NCI-H2107 treated with DMSO at 0.1 percent for 48 hours (cell line): ENCODE data around the gene TXNRD1.
"Not testable (repeated sequence)": the region's sequence is repeated elsewhere in the genome, so short reads cannot be mapped to it uniquely, and the experiment has no call there.

Experiments used
- DNase-seq: peaks from one replicate; lab custom pipeline; 2025; ENCODE audit not compliant: unreplicated experiment; lab: John Stamatoyannopoulos, UW

Gene TXNRD1

DNA sequence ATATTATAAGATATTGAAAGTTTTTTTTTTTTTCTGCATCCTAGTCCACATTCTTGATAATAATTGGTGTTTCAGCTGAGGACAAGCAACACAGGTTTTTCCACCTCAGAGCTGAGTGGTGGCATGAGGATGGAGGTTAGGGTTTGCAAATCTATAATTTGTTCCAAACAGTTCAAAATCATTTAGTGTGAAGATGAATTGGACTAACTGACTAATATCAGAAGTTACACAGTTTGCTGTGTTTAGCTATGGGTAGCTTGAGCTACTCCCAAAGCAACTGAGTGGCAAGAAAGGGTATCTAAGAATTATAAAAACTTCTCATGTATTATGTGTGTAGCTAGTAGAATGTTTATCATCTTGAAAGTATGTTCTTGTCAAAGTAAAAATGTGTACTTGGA, 105.0 kb downstream of the TXNRD1 start:
- DNase-seq, result no peak

DNA sequence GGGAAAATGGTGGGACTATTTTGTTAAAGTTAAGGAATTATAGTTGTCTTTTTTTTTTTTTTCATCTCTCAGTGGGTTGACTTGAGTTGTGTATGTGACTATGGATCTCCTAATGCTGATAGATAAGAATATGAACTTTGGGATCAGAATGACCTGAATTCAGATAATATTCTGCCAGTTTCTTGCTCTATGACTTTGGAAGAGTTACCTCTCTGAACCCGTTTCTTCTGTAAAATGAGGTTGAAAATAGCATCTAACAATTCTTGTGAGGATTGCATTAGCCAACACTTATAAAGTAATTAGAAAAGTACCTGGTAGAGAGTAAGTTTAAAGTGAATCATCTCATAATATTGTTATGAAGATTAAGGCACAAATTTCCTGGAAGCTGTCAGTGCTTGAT, 106.4 kb downstream of the TXNRD1 start:
- DNase-seq, result no peak

DNA sequence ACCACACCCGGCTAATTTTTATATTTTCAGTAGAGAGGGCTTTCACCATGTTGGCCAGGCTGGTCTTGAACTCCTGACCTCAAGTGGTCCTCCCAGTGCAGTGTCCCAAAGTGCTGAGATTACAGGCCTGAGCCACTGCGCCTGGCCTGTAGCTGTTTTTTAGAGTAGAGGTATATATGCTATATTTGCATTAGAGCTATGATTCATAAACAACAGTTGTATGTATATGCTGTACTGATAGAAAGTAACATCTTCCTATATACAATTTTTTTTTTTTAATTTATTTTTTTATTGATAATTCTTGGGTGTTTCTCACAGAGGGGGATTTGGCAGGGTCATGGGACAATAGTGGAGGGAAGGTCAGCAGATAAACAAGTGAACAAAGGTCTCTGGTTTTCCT, 107.0 kb downstream of the TXNRD1 start:
- DNase-seq, result not testable (repeated sequence)

DNA sequence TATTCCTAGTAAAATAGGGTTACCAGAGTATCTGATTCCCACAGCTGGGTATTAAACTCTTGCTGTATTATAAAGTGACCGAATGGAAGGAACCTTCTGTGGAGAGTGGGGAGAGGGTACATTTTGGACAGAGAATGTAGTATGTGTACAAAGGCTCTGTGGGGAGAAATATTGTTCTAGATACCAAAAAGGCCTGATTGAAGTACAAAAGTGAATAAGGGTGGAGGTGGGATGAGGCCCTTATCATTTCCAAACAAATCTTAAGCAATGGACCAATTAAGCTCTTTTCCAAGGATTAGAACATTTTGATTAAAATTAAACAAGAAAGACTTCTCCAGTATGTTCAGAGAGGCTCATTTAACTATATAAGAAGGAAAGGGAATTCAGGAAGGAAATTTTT, 108.3 kb downstream of the TXNRD1 start:
- DNase-seq, result no peak

DNA sequence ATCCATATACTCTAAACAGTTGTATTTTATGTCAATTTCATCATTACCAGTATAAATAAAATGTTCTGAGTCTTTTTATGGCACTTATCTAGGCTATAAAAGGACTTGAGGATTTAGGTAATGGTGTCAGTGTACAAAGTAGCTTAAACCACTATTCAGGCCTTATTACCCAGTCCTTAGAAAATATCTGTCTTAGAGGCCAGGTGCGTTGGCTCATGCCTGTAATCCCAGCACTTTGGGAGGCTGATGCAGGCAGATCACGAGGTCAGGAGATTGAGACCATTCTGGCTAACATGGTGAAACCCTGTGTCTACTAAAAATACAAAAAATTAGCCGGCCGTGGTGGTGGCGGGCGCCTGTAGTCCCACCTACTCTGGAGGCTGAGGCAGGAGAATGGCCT, 112.7 kb downstream of the TXNRD1 start:
- not testable (repeated sequence) for DNase-seq

DNA sequence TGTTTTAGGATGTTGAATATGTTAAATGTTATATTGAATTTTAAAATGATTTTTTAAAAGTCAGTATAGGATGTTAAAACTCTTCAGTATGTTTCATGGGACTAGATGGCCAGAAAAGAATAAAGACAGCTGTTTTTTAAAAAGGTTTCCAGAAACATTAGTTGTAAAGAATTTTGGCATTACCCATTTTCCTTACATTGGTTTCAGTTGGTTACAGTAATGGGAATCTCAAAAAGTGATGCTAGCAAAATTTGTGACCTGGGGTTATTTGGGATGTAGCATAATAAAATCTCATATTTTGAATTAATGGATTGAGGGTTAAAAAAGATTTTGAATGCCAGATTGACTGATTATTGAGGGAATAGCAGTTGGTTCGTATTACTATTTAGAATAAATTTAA, 113.2 kb downstream of the TXNRD1 start:
- no peak for DNase-seq

DNA sequence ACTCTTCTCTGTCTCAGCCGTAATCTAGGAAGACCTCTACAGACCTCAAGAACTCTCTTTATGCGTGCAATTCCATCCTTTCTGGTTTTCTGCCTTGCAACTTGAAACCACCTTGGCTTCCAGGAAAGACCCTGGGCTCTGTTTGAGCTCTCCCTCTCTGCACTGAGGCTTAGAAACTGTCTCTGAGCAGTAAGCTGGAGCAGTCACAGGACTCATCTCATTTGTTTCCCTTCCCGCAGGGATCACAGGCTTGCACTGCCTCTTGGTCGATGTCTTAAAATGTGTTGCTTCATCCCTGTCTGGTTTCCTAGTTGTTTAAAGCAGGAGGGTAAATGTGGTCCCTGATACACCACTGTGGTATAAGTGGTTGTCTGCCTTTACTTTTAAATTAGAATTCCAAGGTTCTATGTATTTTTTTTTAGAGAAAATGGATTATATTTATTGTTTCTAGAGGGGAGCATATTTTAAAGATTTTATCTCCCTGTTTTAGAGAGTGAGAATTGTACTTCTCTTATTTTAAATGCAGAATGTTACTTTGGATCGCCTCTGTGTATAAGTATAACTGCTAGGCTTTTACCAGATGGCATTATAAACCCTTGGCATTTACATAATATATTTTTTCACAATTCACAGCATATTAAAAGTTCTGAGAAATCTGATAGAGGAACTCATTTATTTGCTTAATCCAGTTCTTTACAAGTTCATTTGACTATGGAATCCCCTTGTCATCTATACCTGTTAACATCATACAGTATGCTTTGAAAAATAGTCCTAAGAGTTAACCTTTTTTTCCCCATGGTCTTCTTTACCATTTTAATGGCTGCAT, 114.3 kb downstream of the TXNRD1 start:
- no peak for DNase-seq

DNA sequence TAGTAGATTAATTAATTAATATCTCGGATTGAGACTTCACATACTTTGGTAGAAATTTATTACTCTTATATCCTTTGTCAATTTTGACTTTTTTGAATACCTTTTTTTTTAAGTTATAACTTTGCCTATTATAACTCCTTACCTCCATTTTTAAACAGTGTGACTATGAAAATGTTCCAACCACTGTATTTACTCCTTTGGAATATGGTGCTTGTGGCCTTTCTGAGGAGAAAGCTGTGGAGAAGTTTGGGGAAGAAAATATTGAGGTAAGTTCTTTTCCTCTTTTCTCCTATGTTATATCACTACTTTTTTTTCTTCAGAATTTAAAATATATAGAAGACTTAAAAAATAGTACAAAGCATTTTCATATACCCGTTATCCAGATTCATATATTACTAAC, 115.8 kb downstream of the TXNRD1 start:
- DNase-seq, result no peak

DNA sequence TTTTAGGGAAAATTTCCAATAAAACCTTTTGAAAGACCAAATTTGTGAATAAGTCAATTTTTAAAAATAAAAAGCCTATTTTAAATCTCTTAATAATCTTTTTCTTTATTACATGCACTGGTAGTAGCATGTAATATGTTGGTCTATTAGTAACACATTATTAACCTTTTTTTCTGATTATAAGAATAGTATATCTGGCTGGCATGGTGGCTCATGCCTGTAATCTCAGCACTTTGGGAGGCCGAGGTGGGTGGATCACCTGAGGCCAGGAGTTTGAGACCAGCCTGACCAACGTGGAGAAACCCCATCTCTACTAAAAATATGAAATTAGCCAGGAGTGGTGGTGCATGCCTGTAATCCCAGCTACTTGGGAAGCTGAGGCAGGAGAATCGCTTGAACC, 116.7 kb downstream of the TXNRD1 start:
- DNase-seq, result not testable (repeated sequence)

DNA sequence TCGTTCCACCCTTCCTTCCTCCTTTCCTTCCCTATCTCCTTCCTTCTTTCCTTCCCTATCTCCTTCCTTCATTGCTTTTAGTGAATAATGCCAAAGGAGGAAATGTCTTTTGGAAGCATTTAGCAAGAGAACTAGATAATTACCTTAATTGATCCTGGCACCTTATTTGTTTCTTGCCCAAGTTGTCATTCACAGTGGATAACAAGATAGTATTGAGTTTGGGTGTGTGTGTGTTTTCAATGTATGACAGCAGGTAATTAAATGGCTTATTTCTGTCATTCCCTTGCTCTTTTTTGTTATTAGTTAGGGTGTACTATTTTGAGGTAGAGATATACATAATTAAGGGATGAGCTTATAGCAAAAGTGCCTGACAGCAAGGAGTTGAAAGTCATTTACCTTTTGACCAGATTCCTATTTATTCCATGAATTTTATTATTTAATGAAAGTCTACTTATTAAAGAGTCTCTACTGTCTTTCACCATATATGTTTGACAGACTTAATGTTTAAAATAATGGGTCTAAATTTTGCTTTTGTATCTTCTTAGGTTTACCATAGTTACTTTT, 118.2 kb downstream of the TXNRD1 start:
- no peak for DNase-seq

DNA sequence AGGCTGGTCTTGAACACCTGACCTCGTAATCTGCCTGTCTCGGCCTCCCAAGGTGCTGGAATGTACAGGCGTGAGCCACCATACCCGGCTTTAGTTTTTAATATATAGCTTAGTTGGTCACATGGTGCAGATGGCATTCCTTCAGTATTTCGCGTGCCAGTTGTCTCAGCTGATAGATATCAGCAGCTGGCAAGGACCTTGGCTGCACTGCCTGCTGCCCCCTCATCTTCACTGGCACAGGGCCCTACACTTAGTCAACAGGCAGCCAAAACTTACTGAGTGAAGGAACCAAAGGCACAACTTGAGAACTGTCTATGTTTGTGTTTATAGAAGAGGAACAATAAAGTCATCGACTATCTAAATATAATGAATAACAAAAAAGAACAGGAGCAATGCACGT, 119.0 kb downstream of the TXNRD1 start:
- no peak for DNase-seq

DNA sequence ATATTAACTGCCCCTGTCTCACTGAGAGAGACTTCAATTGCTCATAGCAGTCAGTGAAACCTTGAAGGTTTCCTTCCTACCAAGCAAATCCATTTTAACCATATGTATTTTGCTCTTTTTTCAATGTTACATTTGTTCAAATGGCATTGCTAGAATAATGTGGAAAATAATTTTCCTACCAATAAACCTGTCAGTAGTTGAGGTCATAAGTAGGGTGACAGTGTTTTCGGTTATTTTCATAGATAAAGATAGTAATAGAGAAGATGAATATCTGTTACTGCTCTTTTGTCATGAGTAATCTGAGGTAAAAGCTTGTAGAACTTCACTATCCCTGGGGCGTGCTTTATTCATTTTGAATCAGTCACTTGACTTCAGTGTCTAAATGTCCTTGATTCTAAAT, 120.5 kb downstream of the TXNRD1 start:
- no peak for DNase-seq

DNA sequence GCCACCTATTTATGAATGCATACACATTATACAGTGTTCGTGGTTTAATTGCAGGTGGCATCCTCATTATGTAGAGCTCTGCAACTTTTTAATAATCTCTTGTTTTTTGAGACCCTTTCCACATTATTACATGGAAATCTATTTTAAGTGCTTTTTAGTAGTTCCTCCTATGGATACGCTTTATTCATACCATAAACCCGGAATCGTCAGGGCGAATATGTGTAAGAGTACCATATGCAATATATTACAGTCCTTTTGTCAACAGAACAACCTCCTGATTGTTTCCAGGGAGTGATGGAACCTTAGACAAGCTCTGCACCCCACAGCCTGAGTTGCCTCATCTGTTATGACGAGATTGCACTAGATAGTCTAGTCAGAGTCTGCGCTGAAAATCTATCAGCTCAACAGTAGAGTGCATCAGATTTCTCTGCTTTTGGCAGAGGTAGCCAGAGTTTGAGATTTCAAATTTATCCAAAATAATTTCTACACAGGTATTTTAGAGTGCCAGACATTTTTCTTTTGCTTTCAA, 121.5 kb downstream of the TXNRD1 start:
- DNase-seq, result no peak

DNA sequence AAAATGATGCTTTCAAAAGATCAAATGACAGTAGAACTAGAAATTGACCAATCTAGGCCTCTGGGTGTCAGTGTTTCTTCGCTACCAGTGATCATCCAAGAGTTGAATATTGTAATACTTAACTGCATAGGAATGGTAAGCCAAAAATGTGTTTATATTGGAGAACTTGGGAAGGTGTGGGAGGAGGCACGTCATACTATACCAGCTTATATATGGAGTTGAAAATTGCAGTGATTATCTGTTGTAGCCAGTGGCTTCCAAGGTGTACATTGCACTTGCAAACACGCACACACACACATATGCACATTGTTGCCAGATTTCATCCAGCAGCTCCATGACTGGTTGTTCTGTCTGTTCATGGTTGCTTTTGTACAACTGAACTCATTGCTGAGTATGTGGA, 124.1 kb downstream of the TXNRD1 start:
- DNase-seq, result no peak

DNA sequence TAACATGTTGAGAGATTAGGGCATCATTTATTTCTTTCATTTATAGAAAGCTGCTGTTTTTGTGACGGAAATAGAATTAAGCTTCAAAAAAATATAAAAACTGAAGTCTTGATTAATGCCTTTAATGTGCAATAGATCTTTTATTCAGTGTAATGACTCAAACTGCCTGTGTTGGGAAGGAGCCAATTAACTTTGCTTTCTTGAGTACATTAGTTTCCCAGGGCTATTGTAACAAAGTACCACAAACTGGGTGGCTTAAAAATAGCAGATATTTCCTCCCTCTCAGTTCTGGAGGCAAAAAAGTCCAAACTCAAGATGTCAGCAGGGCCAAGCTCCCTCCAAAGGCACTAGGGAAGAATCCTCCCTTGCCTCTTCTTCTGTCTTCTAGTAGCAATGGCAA, 124.6 kb downstream of the TXNRD1 start:
- no peak for DNase-seq

DNA sequence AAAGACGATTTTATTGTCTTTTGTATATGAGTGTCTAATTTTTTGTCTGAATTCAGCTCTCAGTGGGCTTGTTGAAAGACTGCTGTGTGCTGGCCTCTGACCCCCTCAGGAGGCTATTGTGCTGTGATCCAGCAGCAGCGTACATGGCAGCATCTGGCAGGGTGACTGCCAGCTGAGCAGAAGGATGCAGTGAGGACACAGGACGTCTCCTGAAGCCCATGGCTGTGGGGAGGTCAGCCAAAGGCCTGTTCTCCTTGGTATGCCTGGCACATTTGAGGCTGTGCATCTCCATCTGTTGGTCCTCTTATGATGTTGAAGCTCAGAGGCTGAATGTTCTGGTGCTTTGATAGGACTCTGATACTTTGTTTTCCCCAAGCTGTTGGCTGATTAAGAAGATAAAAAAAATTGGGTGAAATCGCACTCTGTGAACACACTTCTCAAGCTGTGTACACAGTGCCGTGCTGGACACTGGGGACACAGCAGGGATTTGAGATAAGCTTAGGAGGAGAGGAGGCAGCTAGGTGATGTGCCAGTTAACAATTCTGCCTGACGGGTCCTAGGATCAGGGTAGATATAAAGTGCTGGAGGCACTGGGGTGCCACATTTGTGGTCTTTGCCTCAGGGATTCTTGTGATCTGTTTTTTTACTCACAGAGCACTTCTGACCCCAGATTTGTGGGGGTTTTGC, 125.5 kb downstream of the TXNRD1 start:
- no peak for DNase-seq

DNA sequence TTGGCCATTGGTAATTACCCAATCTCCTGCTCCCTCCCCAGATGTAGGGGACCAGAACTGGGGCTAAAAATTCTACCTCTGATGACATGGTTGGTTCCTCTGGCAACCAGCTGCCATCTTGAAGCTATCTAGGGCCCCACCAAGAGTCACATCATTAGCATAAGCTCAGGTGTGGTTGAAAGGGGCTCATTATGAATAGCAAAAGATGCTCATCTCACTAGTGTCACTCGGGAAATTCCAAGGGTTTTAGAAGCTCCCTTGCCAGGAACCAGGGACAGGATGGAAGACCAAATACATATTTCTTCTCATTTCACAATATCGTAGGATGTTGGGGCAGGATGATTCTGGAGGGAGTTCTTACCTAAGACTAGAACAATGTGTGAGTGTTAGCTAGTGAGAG, 126.6 kb downstream of the TXNRD1 start:
- DNase-seq, result no peak

DNA sequence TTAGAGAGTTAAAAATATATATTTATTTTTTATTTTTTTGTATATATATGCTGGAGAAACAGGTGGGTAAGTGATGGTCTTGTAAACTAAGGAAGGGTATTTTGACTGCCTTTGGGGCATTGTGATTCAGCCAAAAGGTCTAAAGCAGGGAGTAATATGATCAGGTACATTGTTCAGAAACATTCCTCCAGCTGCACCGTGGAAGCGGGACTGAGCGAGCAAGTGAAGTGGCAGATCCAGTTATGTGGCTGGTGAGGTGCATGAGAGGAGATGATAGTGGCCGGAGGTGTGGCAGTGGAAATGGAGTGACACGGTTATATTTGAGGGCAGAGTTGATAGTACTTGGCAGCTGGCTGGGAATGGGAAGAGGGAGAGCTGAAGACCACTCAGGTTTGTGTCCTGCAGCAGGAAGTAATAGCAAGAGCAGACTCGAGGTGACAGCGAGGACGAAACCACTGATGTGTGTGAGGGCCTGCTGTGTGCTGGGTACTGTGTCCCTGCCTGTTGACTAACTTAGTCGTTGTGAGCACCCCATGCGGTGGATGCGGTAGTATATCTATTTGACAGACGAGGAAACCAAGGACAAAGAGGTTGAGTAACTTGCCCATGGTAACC, 127.2 kb downstream of the TXNRD1 start:
- peak; percentile 34 for DNase-seq

DNA sequence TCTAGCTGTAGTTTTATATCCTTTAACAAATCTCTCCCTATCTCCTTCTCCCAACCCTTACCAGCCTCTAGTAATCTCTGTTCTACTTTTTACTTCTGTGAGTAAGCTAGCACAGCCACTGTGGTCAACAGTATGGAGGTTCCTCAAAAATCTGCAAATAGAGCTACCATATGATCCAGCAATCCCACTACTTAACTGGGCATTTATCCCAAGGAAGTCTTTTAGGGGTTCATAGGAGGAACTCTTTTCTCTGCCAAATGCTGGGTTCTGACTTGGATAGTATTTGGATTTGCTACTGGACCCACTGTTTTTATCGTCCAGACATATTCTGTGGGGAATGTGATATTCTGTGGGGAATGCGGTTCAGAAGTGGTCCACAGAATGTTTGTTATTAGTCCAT, 129.1 kb downstream of the TXNRD1 start:
- DNase-seq, result no peak

DNA sequence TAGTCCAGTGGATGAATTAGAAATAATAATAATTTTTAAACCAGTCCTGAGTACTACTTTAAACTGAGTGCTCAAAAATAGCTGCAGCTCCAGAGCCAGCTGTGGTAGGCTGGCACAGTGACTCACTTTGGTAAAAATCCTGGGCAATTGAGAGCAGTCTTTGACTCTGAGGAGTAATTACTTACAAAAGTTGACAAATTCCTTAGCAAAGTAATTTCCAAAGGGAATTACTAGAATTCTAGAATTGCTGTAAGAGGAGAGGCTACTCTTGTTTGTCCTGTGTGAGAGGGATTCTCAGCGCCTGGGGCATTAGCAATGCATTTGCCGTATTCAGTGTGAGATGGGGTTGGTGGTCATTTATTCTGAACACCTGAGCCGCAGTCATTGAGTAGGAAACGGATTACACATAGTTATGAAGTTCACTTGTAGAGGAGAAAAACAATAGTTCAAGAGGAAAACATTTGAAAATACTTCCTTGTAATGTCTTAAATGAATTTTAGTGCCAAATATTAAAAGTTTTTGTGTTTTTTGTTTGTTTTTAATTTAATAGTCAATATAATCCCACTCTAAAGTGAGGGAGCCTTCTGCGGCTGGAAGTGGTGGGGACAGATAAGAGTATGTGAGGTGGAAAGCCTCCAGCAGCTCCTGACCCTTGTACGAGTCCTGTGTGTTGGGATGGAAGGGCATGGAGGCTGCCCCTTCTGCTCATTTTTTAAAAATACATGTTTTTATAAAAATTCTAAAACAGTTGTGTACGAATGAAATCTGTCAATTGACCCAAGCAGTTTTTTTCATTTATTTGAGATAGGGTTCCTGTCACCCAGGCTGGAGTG, 129.9 kb downstream of the TXNRD1 start:
- no peak for DNase-seq
